AG04449 (cell line): ENCODE measurements around the gene SFMBT1.

Experiments used
- CTCF ChIA-PET: fragments of 350-600 bp; formaldehyde crosslinking; extraction: SDS; loops from one replicate; lab custom pipeline; 2021; ENCODE audit warnings: antibody characterized with exemption; lab: Yijun Ruan, JAX
- POLR2A ChIA-PET: fragments of 400-600, 350-600 bp; formaldehyde crosslinking; extraction: SDS; loops from one replicate; lab custom pipeline; 2020; ENCODE audit warnings: antibody characterized with exemption, inconsistent platforms; lab: Yijun Ruan, JAX
- DNase-seq: peaks from one replicate; pipeline ENCODE4 v3.0.0-alpha.2; 2010; ENCODE audit warnings: low read depth, low spot score
- H3K4me3 ChIP-seq: 2 replicates; pipeline ENCODE4 v1.5.1; 2011; ENCODE audit warnings: low read depth, mild to moderate bottlenecking, control low read depth, low read length
- TF ChIP-seq, protein P1 (sequence below): IDR thresholded peaks from one replicate; pipeline ENCODE4 v1.5.1; 2011; ENCODE audit warnings: mild to moderate bottlenecking, moderate library complexity, low read length, control low read depth, inconsistent platforms; ENCODE audit not compliant: insufficient read depth; ENCODE audit errors: missing control alignments

The SFMBT1 gene

DNA sequence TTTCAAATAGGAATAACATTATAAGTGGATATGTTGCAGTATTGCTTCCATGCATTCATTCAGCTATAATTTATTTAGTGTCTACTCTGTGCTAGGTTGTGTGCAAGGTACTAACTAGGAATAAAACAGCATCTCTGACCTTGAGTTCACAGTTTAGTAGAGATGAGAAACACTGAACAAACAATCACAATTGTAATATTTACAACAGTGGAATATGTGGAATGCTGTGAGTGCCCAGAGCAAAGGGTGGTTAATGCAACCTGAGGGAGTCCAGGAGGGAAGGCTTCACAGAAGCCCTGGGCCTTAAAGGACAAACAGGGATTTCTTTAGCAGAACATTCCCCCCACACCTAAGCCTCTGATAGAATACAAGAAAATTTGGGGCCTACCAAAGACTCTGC lies 13.3 kb downstream of the SFMBT1 start:
- no peak overlapping the region for H3K4me3 ChIP-seq
- ChIA-PET POLR2A (interaction anchor here (0.7 kb wide), 1 partner anchor 13 kb away, joined by 3 read pairs; the partner anchor contains the start of gene SFMBT1), CTCF (interaction anchor here (1.0 kb wide), 1 partner anchor 11 kb away, joined by 4 read pairs; no protein-coding TSS in a partner anchor)
- TF ChIP-seq, protein P1, sequence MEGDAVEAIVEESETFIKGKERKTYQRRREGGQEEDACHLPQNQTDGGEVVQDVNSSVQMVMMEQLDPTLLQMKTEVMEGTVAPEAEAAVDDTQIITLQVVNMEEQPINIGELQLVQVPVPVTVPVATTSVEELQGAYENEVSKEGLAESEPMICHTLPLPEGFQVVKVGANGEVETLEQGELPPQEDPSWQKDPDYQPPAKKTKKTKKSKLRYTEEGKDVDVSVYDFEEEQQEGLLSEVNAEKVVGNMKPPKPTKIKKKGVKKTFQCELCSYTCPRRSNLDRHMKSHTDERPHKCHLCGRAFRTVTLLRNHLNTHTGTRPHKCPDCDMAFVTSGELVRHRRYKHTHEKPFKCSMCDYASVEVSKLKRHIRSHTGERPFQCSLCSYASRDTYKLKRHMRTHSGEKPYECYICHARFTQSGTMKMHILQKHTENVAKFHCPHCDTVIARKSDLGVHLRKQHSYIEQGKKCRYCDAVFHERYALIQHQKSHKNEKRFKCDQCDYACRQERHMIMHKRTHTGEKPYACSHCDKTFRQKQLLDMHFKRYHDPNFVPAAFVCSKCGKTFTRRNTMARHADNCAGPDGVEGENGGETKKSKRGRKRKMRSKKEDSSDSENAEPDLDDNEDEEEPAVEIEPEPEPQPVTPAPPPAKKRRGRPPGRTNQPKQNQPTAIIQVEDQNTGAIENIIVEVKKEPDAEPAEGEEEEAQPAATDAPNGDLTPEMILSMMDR, result no peak
- no peak for DNase-seq

DNA sequence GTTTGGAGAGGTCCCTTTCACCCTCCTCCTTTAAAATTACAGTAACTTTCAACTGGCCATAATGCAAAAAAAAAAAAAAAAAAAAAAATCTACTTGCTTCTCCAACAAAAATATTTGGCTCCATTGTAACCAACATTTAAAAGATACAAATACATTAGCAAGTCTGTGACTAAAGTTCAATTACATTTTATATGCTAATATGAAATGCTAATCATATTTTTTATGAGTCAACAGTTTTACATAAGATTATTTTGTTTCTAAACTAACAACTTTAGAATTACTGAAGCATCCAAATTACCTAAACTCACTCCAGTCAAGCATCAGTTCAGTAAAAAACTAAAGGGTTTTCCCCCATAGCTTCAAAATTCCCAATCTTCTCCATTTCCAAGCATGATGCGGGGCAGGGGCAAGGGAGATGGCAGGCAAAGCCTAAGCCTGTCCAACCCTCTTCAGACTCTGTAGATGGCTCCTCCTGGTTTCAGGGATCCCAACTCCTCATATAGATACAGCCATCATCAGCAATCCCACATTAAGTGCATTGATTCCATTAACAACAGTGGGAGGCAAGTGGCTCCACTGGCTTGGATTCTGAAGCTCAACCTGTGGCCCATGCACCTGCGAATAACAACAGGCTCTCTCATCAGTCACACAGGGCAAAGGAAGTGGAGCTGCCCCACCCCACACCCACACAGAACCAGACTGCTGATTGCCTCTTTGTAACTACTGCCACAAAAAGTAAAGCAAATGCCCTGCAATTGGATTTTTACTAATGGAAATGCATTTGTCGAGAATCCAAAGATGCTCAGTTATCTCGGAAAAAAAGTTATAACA lies 15.0 kb downstream of the SFMBT1 start:
- no peak overlapping the region for H3K4me3 ChIP-seq
- no peak for DNase-seq
- TF ChIP-seq, protein P1, result no peak
- CTCF ChIA-PET, result no interaction called here
- POLR2A ChIA-PET, result no interaction called here

DNA sequence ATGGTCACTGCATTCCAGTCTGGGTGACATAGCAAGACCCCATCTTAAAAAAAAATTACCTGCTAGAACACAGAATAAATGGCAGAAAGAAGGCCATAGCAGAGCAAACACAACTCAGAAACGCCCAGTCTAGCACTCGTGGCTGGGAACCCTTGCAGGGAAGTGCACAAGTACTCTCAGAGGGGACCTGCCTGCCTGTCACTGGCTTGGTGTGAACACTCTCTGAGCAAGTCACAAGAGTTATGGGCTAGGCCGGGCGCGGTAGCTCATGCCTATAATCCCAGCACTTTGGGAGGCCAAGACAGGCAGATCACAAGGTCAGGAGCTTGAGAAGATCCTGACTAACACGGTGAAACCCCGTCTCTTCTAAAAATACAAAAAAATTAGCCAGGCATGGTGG lies 17.2 kb downstream of the SFMBT1 start:
- ChIA-PET POLR2A (no interaction called here), CTCF (no interaction called here)
- TF ChIP-seq, protein P1, result no peak
- no peak for DNase-seq
- no peak overlapping the region for H3K4me3 ChIP-seq

DNA sequence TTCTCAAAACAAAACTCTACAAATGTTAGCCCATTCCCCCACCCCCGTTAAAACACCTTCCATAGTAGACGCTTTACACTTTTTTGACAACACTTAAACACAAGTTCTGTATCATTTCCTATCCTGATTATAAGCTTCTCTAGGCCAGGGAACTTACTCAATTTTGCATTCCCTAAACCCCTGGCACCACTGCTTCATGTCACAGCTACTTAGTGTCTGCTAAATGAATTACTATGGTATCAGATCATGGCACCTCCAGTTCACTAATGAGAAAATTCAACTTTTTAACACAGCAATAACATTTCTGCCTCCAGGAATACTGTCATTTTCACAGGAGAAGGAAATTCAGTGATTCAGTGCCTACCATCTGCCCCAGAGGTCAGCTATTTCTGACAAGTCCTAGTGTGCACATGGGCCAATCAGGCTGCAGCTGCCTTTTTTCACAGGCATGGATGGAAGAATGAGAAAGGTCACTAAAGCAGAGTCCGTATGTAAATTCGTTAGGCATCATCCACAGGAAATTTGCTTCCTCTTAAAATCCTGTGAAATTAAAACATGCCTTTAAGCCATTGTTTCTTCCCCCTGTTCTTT lies 18.5 kb downstream of the SFMBT1 start:
- TF ChIP-seq, protein P1, result no peak
- ChIA-PET CTCF (interaction anchor here (1.6 kb wide), 1 partner anchor 9 kb away, joined by 3 read pairs; no protein-coding TSS in a partner anchor), POLR2A (no interaction called here)
- DNase-seq, result no peak
- no peak overlapping the region for H3K4me3 ChIP-seq

DNA sequence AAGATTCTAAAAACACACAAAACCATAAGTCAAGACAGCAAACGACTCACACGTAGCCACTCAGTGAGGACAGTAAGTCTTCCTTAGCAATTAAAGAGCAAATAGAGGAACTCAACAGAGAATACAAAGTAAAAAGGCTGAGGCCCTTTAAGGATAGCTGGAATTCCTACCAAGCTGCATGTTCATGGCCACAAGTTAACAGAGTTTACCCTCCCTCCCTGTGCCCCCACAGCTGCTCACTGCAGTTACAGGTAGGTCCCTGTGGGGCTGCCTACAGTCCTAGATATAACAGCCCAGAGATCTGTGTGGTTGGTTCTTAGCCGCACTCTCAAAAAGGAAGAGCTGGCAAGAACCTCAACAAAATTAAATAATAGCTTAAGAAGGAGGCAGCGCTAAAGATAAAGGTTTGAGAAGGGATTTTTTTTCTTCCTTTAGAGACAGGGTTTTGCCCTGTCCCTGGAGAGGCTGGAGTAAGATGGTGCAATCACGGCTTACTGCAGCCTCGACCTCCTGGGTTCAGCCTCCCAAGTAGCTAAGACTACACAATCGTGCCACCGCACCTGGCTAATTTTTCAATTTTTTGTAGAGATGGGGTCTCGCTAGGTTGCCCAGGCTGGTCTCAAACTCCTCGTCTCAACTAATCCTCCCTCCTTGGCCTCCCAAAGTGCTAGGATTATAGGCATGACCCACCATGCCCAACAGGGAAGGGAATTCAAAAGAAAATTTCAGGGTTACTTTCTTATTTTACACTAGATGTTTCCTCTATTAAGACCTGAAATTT lies 19.3 kb downstream of the SFMBT1 start:
- no peak overlapping the region for H3K4me3 ChIP-seq
- TF ChIP-seq, protein P1, result no peak
- ChIA-PET CTCF (interaction anchor here (1.1 to 1.6 kb wide), 2 partner anchors 9 kb away, joined by 3 read pairs; no protein-coding TSS in a partner anchor), POLR2A (no interaction called here)
- DNase-seq, result no peak
